Astrocyte of the spinal cord (primary cell): ENCODE data around the gene YOD1.

Source experiments
- DNase-seq: peaks from one replicate; pipeline ENCODE4 v3.0.0; 2011; ENCODE audit warnings: low read depth, low spot score
- H3K4me3 ChIP-seq: 2 replicates; pipeline ENCODE4 v1.5.1; 2011; ENCODE audit warnings: low read depth, mild to moderate bottlenecking, low read length, moderate library complexity
- CTCF ChIP-seq: IDR thresholded peaks from 2 replicates; pipeline ENCODE4 v1.5.1; 2012; ENCODE audit warnings: low read depth, mild to moderate bottlenecking, low read length, inconsistent platforms
- in situ Hi-C: cut with HindIII; loops from 2 replicates; pipeline ENCODE4 v1.10.0; 2017; ENCODE audit warnings: low sequenced_read_pairs

YOD1 gene

GRCh38 chr1:207014728-207015127 is 36.3 kb downstream of the YOD1 start:
- no peak overlapping the region for H3K4me3 ChIP-seq
- no peak for TF ChIP-seq CTCF
- in situ Hi-C loops = no loop called here
- no peak for DNase-seq

GRCh38 chr1:207013321-207014085 is 37.5 kb downstream of the YOD1 start:
- DNase-seq = no peak
- no peak for TF ChIP-seq CTCF
- no peak overlapping the region for H3K4me3 ChIP-seq
- in situ Hi-C loops = no loop called here

GRCh38 chr1:207010726-207011125 is 40.3 kb downstream of the YOD1 start:
- TF ChIP-seq CTCF = no peak
- in situ Hi-C loops = no loop called here
- no peak overlapping the region for H3K4me3 ChIP-seq
- DNase-seq = no peak

GRCh38 chr1:207009945-207010344 is 41.1 kb downstream of the YOD1 start:
- no peak overlapping the region for H3K4me3 ChIP-seq
- in situ Hi-C loops = no loop called here
- no peak for DNase-seq
- no peak for TF ChIP-seq CTCF

- H3K4me3 ChIP-seq = no peak overlapping the region
- DNase-seq = no peak
- TF ChIP-seq CTCF = no peak
- in situ Hi-C loops = no loop called here
These were observed 41.7 kb downstream of the YOD1 start for GRCh38 chr1:207009182-207009850.

- in situ Hi-C loops = no loop called here
- DNase-seq = peak; percentile 90
- no peak for TF ChIP-seq CTCF
- no peak overlapping the region for H3K4me3 ChIP-seq
These were observed 43.5 kb downstream of the YOD1 start for GRCh38 chr1:207007352-207008033.
